Memory B cell (primary cell): ENCODE measurements around the gene CD209.

ENCODE experiments used
- ATAC-seq: fragments of 150-1000 bp; cut with Tn5 transposase; 2 replicates; pipeline ENCODE4 v1.10.0; 2021; ENCODE audit warnings: low read depth, mild to moderate bottlenecking, moderate library complexity
- DNase-seq, 2 donors: peaks; one replicate each; pipeline ENCODE4 v3.0.0; 2022; ENCODE audit warnings: low spot score in 2 of 2
- H3K27ac Mint-ChIP-seq: one replicate; pipeline ENCODE4 v1.8.0; 2022; ENCODE audit warnings: mild to moderate bottlenecking, moderate library complexity, mixed read lengths
- H3K27me3 Mint-ChIP-seq: one replicate; pipeline ENCODE4 v1.8.0; 2022; ENCODE audit warnings: mixed read lengths
- H3K36me3 Mint-ChIP-seq: one replicate; pipeline ENCODE4 v1.8.0; 2022; ENCODE audit warnings: mild to moderate bottlenecking, mixed read lengths
- H3K4me1 Mint-ChIP-seq: one replicate; pipeline ENCODE4 v1.8.0; 2022; ENCODE audit warnings: mixed read lengths
- H3K4me3 Mint-ChIP-seq: one replicate; pipeline ENCODE4 v1.8.0; 2022; ENCODE audit warnings: mild to moderate bottlenecking, moderate library complexity, mixed read lengths
- H3K9me3 Mint-ChIP-seq: one replicate; pipeline ENCODE4 v1.8.0; 2022; ENCODE audit warnings: mixed read lengths

CD209 gene

GRCh38 chr19:7701049-7701653 lies 46.2 kb downstream of the CD209 start:
- H3K27me3 Mint-ChIP-seq = no peaks in the 10 kb centered on the region
- no peak for DNase-seq
- ATAC-seq = no peak
- H3K27ac Mint-ChIP-seq = peak overlapping the region; percentile 97
- H3K9me3 Mint-ChIP-seq = no peaks in the 10 kb centered on the region
- peaks cover 8% of the 10 kb centered on the region for H3K36me3 Mint-ChIP-seq
- peaks cover 62% of the 10 kb centered on the region for H3K4me1 Mint-ChIP-seq
- H3K4me3 Mint-ChIP-seq = peak overlapping the region; percentile 64

- H3K27ac Mint-ChIP-seq = peak overlapping the region; percentile 97
- no peaks in the 10 kb centered on the region for H3K27me3 Mint-ChIP-seq
- H3K9me3 Mint-ChIP-seq = no peaks in the 10 kb centered on the region
- peak; percentile 17 for ATAC-seq
- H3K4me1 Mint-ChIP-seq = peaks cover 60% of the 10 kb centered on the region
- peaks cover 8% of the 10 kb centered on the region for H3K36me3 Mint-ChIP-seq
- DNase-seq = no peak
- peak overlapping the region; percentile 72 for H3K4me3 Mint-ChIP-seq
These were observed 47.6 kb downstream of the CD209 start for GRCh38 chr19:7699417-7700401.

GRCh38 chr19:7699003-7699402 lies 48.3 kb downstream of the CD209 start:
- ATAC-seq (no peak), DNase-seq (no peak)
- Mint-ChIP-seq H3K27ac (peak overlapping the region; percentile 97), H3K4me3 (peak overlapping the region; percentile 33), H3K4me1 (peaks cover 59% of the 10 kb centered on the region), H3K36me3 (peaks cover 8% of the 10 kb centered on the region), H3K27me3 (no peaks in the 10 kb centered on the region), H3K9me3 (no peaks in the 10 kb centered on the region)

GRCh38 chr19:7698583-7698982 lies 48.8 kb downstream of the CD209 start:
- peak overlapping the region; percentile 33 for H3K4me3 Mint-ChIP-seq
- H3K27me3 Mint-ChIP-seq = no peaks in the 10 kb centered on the region
- H3K27ac Mint-ChIP-seq = peak overlapping the region; percentile 97

GRCh38 chr19:7697721-7698287 lies 49.5 kb downstream of the CD209 start:
- Mint-ChIP-seq H3K27ac (no peak overlapping the region), H3K4me3 (no peak overlapping the region), H3K9me3 (no peaks in the 10 kb centered on the region), H3K4me1 (peaks cover 51% of the 10 kb centered on the region), H3K36me3 (peaks cover 8% of the 10 kb centered on the region), H3K27me3 (no peaks in the 10 kb centered on the region)
- ATAC-seq (no peak), DNase-seq (no peak)

More at GRCh38 chr19:7698583-7698982, 48.8 kb downstream of the CD209 start:
- Mint-ChIP-seq H3K9me3 (no peaks in the 10 kb centered on the region), H3K36me3 (peaks cover 8% of the 10 kb centered on the region), H3K4me1 (peaks cover 56% of the 10 kb centered on the region)
- no peak for ATAC-seq
- DNase-seq = no peak

- H3K27me3 Mint-ChIP-seq = no peaks in the 10 kb centered on the region
- H3K4me3 Mint-ChIP-seq = peak overlapping the region; percentile 16
- H3K27ac Mint-ChIP-seq = peak overlapping the region; percentile 62
- no peaks in the 10 kb centered on the region for H3K9me3 Mint-ChIP-seq
- peaks cover 26% of the 10 kb centered on the region for H3K4me1 Mint-ChIP-seq
- peak; percentile 85 for ATAC-seq
- peaks cover 7% of the 10 kb centered on the region for H3K36me3 Mint-ChIP-seq
- DNase-seq = peak in 1 of 2 donors; percentile 48
These were observed 52.8 kb downstream of the CD209 start for GRCh38 chr19:7694499-7694898.

GRCh38 chr19:7692417-7693088 lies 54.8 kb downstream of the CD209 start:
- DNase-seq (no peak), ATAC-seq (no peak)
- Mint-ChIP-seq H3K9me3 (no peaks in the 10 kb centered on the region), H3K27ac (no peak overlapping the region), H3K4me3 (no peak overlapping the region), H3K27me3 (no peaks in the 10 kb centered on the region), H3K36me3 (peaks cover 7% of the 10 kb centered on the region), H3K4me1 (peaks cover 15% of the 10 kb centered on the region)

GRCh38 chr19:7691497-7691896 lies 55.8 kb downstream of the CD209 start:
- H3K4me1 Mint-ChIP-seq = peaks cover 15% of the 10 kb centered on the region
- H3K27me3 Mint-ChIP-seq = no peaks in the 10 kb centered on the region
- DNase-seq = no peak
- no peak overlapping the region for H3K27ac Mint-ChIP-seq
- H3K9me3 Mint-ChIP-seq = no peaks in the 10 kb centered on the region
- H3K4me3 Mint-ChIP-seq = no peak overlapping the region
- ATAC-seq = no peak
- H3K36me3 Mint-ChIP-seq = peaks cover 5% of the 10 kb centered on the region

- no peak for ATAC-seq
These were observed 56.5 kb downstream of the CD209 start for GRCh38 chr19:7690779-7691258.

More at GRCh38 chr19:7690779-7691258, 56.5 kb downstream of the CD209 start:
- Mint-ChIP-seq H3K4me1 (peaks cover 14% of the 10 kb centered on the region), H3K9me3 (no peaks in the 10 kb centered on the region), H3K4me3 (no peak overlapping the region), H3K36me3 (peaks cover 3% of the 10 kb centered on the region), H3K27ac (no peak overlapping the region), H3K27me3 (no peaks in the 10 kb centered on the region)
- no peak for DNase-seq
